RPMI8226 (cell line): Measurements from ENCODE around the gene ANKRD33.

Source experiments
- DNase-seq: peaks from one replicate; pipeline ENCODE4 v3.0.0-alpha.2; 2015

ANKRD33 gene

DNA sequence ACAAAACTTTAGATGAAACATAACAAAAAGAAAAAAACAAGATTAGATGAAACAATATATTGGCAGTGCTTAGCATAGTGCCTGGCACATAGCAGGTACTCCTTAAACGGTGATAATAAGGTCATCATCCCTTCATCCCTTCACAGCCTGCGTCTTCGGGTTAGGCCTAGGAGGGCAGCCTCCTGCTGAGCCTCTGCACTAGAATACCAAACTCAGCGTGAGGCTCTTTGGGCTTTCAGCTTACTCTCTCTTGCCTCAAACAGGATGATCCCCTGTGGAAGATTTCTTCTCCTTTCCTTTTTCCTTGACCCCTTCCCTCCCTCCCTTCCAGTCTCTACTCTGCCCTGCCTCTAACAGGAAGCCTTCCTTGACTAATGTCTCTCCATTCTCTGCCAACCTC is 25.0 kb upstream of the ANKRD33 start:
- DNase-seq, result no peak

DNA sequence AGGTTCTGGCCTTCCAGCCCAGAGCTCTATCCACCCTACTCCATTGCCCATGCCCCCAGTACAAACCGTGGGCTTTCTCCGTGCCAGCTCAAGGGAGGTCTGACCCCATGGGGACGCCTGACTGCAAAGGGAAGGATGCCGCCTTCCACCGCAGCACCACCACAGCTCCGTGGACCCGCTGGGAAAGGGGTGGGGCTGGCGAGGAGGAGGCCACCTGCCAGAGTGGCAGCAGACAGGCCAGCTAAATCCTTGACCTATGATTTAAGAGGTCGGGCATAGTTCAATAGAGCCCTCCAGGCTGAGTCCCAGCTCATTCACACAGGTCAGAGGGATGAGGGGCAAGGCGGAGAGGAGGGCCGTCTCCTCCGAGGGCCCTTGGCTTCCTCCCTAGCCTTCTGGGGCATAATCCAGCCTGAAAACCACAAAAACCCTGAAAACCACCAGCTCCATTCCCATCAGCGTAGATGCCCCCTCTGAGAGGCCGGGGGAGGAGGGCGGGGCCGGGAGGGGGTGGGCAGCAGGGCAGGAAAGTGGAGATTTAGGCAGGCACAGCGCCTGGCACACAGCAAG is 24.5 kb upstream of the ANKRD33 start:
- DNase-seq, result no peak

DNA sequence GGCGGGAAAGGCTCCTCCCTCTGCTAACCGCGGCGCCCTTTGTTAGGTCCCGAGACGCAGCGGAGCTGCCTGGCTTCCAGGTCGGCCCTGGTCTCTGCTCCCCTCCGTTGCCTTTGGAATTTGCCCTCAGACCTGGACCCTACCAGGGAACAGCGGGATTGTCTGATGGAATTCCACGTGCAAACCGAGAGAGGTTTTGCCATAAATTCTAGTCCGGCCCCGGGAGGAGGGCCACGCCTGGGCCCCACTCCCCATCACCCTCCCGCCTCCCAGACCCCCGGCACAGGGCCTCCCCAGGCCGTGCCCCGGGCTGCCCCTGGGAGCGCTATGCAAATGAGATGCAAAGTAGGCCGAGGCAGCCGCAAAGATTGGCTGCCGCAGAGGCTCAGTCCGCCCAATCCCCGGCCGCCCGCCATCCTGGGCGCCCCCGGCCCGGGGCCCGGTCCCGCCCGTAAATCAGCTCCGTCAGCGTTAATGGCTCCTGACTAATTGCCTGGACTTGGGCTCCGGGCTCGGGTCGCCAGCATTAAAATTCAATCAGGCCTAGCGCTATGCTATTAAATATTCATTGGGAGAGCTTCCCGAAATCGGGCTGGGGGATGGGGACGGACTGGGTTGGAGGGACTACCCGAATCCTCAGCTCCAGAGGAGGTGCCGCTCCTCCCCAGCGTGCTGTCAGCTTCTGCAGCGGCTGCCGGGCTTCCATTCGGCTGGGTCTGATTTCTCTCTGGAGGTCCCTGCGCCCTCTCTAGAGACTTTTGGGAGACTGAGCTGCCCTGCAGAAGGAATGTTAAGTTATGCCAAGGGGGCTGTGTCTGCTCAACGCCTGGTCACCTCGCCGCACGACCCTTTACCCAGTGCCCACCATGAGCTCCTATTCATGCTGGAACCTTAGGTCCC is 23.7 kb upstream of the ANKRD33 start:
- no peak for DNase-seq

DNA sequence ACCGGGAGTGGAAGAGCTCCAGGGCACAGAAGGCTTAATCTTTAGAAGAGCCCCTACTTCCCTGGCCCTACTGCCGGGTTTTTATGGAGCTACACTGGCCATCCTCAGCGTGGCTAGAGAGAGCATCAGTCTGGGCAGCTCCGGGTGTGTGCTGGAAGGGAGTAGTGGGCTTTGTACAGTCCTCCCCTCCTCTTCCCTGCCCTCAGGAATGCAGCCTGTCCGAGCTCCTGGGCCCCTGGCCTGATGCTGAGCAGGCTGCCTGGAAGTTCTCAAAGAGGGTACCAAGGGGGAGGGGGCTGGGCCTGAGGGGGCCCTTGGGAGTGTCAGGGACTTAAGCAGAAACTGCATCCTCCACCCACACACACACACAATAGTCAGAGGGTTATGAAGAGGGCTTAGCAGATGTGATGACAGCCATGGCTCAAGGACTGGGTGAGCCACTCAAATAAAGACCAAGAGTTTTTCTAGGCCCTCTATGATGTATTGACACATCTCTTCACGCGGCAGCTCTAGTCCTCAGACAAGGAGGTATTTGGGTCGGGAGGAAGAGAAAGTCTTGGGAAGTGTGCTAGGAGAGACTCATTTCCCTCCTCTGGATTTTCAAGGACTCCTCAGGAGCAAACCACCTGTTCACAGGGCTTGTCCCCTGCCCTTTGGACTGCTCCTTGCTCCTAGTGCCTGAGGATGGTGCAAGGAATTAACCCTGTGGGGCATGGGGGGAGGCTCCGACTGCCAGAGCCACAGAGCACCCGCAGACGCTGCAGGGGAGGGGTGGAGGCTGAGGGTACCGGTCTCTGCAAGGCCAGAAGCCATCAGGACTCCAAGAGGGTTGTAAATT is 22.9 kb upstream of the ANKRD33 start:
- no peak for DNase-seq

DNA sequence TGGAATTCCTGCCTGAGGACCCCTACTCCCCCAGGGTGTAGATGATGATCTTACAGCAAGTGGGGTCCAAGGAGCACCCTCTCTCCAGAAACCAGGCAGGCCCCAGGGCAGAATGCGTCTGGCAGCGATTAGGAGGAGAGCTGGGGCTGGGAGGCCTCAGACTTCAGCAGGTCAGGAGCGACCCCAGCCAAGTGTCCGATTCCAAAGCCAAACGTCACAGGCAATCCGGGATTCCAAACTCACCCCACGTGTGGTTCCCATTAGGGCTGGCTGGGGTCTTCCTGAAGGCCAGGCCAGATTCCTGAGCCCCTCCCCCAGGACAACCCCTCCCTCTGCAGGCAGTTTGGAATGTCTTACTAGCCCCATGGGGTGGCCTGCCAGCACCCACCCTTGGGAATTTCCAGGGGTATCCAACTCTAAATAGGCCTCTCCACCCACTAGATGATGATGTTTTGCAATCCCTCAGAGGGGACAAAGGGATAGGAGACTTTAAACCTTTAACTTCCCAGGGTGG is 22.1 kb upstream of the ANKRD33 start:
- no peak for DNase-seq

DNA sequence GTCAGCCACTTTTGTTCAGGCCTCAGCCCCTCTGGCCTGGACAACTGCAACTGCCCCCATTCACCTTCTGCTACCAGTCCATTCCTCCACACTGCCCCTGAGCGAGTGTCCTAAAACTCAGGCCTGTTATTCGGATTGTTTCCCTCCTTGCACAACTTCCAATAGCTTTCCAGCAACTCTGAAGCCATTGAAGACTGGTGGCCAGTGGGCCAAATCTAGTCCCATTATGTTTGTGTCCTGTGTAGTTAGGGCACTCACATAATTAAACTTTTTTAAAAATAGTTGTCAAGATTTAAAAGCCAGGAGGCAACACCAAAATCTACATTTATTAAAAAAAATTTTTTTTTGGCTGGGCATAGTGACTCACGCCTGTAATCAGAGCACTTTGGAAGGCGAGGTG is 21.6 kb upstream of the ANKRD33 start:
- no peak for DNase-seq

DNA sequence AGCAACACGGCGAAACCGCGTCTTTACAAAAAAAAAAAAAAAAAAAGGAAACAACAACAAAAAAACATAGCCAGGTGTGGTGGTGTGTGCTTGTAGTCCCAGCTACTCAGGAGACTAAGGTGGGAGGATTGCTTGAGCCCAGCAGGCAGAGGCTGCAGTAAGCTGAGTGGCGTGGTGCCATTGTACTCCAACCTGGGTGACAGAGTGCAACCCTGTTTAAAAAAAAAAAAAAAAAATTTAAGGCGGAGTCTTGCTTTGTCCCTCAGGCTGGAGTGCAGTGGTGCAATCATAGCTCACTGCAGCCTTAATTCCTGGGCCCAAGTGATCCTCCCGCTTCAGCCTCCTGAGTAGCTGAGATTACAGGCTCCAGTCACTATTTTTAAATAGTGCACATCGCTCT is 21.1 kb upstream of the ANKRD33 start:
- DNase-seq, result no peak

DNA sequence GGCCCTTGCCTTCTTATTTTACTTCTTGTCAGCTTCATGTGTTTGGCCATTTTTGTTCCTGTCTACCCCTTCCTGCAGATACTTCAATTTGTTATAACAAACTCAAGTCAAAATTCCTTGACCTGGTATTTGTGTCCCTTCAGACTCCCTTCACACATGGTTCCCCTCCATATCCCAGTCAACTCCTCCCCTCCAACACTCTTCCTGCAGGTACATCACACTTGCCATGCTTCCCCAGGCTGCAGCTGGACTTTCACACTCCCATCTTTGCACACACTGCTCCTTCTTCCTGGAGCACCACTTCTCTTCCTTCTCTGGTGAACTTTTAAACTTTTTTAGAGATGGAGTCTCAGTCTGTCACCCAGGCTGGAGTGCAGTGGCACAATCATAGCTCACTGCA is 20.5 kb upstream of the ANKRD33 start:
- DNase-seq, result no peak

DNA sequence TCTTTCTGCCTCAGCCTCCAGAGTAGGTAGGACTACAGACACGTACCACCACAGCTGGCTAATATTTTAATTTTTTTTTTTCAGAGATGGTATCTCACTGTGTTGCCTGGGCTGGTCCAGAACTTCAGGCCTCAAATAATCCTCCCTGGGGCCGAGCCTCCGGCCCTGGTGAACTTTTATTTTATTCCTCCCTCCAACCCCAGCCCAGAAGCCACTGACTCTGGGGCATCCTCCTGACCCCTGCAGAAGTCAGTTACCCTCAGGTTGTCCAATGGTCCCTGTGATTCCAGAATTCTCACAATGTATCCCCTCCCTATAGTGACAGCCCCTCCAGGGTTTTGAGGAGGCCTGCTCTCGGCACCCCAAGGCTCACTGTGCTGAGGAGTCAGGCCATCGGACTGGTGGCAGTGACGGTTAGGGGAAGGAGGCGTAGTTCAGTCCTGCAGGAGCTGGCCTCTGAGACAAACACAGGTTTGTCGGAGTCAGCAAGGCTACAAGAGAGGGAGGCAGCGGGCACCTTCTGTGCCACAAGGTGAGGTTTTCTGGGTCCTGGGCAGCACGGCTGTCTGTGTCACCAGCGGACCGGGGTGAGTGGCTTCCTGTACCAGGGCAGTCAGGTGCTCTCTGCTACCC is 20.0 kb upstream of the ANKRD33 start:
- DNase-seq, result no peak

DNA sequence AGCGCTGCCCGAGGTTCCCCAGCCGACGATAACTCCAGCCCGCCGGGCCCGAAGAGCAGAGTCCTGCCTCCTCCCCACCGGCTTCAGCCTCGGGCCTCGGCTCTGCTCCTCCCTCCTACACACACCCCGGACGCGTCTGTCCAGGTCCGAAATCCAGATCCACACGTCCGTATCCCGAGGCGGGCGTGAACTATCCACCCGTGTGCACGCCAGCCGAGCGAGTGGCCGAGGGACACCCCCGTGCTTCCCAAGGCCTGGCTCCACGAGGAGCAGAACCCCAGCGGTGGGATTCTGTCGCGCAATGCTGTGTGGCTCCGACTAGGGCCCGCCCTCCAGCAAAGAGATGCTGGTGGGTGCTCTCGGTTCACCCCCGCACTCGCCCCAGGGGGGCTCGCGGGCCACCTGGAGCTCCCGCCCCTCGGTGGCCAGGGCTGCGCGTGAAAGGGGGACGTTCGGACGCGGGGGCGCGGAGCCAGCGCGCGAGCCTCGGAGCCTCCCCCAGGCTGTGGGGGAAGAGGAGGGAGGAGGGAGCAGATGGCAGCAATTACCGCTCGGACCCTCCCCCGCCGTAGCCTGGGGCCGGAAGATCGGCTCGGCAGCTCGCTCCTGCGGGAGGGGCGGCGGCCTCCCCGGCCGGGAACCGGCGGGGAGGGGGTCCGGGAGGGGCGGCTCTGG is 18.9 kb upstream of the ANKRD33 start:
- DNase-seq, result no peak

DNA sequence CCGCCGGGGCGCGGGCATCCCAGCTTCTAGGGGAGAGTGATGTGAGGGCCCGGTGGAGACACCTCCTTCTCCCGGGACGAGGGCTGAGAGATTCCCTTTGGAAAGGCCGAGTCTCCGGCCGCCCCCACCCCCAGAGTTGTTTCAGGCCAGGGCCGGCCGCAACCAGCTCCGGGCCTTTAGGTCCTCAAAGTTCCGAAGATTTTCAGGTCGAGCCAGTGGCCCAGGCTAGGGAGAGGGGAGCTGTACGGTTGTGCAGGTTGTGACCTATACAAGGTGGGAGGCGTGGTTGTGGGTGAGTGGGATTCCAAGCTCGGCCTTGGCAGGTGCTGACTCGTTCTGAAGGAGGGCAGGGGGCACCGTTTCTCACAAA is 18.4 kb upstream of the ANKRD33 start:
- DNase-seq, result no peak

DNA sequence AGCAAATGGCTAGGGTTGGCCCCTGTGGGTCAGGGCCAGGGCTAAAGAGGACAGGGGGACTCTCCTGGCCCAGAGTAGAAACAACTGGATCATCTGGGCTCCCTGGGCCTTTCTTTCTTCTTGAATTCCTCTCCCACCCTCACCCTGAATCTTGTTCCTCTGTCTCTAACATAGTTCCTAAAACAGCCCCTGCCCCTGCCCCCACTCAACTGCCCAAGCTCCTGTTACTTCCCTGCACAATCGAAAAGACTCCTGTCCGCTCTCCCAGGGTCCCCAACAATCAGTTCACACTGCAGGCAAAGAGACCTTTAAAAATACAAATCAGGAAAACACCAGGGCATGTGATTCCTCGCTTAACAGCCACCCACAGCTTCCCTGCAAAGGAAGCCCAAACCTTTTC is 18.0 kb upstream of the ANKRD33 start:
- DNase-seq, result no peak

DNA sequence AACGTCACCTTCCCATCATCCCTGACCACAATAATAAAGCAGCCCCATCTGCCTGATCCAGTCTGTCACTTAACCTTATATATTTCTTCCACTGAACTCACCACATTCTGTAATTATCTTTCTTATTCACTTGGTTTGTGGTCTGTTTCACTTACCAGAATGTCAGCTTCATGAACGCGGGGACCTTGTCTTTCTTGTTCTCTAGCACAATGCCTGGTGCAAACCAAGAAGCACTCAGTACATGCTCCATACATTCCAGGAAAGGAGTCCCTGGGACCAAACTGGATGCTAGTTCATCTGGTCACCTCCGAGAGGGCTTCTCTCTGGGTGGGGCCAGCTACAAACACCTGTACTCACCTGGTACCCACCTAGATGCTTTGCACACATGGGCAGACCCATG is 17.4 kb upstream of the ANKRD33 start:
- no peak for DNase-seq

DNA sequence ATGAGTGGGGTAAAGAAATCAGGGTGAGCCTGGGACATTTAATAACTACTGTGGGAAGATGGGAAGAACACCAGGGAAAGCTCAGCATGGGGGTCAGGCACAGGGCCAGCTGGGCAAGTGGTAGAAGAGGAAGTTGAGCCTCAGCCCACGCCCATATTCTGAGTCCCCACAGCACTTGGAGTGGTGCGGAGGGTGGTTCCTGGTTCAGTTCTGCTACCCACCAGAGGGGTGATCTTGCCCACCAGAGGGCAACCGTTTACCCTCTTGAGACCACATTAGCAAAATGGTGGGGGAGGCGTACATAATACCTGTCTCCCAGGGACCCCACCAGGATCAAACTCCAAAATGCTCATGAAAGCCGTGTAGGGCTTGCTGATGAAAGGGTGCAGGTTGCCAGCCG is 16.8 kb upstream of the ANKRD33 start:
- no peak for DNase-seq

DNA sequence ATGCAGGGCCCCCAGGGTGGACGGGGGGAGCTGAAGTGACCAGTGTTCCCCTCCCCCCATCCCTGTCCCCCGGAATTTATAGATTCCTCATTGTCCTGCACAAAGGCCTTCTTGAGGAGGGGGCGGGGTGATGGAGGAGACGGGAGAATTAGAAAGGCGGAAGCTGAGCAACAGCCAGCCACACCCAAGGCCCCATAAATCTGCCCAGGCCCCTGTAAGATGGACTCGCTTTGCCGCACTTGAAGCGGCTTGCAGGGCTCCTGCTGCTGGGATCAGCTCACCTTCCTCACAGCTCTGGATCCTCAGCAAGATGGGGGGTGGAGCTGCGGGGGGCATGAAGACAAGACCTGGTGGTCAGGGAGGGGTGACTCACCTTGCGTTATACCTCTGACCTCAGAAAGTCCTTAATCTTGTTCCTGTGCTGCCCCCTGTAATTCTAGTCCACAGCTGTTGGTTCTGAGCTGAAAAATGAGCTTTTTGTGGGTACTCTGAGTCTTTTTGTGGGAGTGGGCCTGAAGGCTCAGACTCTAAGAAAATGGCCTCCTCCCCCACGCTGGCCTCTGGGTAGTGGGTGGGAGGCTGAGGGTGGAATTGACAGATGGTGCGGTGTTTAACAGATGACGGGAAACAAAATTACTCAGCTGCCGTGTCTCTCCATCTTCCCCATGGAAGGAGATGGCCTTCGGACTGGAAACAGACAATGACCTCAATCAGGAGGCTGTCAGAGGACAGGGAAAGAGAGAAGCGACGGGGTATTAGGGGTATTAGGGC is 15.8 kb upstream of the ANKRD33 start:
- DNase-seq, result no peak

DNA sequence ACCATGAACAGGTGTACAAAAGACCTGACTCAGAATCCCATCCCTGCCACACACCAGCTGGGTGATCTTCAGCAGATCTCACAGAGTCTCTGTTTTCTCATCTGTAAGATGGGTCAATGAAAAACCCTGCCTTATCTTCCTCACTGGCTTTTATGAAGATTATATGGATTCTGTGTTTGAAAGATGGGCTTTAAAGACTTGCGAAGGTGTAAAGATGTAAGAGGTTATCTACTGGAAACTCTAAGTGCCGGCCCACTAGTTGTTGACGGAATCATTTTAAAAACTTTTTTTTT is 15.3 kb upstream of the ANKRD33 start:
- no peak for DNase-seq

DNA sequence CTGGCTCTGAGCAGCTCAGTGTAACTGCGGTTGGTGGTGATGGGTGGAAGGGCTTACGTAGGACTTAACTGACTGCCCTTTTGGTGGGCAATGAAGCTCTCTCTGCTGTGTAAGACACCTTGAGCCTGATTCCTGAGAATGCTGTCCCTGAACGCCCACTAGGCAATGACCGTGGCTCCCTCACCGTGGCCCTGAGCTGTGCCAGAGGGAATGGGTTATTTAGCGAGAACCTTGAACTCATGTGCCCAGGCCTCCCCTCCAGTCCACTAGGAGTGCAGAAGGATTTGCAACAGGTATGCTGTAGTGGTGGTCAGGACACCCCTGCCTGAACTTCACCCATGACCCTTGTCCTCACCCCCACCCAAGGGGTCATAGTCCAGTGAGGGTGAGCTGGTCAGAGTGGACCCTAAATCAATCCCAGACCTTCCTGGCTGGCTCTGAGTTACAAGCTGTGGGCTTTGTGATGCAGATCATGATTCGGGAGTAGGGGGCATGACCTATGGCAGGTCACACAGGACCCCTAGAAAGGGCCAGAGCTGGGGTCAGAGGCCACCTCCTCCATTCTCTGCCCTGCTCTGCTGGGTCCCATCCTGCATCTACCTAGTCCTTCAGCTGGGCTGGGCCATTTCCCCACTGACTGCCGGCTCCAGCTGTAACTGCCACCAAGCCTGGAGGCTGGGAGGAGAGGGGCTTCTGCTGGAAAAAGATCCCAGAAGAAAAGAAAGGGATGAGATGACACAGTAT is 14.5 kb upstream of the ANKRD33 start:
- DNase-seq, result no peak

DNA sequence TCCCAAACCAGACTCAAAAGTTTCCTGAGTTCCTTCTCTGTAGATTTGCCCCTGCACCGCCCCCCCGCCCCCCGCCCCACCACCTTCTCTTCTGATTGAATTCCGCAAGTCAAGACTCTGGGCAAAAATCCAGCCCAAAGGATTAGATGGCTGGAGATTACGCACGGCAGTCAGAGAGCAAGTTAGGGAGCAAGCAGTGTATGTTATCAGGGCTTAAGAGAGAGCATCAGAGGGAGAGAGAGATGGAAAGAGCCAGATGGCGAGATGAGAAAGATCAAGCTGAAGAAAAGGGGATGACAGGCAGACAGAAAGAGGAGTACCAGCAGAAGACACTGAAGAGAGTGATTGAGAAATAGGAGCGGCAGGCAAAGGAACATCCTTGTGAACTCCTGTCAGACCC is 13.9 kb upstream of the ANKRD33 start:
- DNase-seq, result no peak

DNA sequence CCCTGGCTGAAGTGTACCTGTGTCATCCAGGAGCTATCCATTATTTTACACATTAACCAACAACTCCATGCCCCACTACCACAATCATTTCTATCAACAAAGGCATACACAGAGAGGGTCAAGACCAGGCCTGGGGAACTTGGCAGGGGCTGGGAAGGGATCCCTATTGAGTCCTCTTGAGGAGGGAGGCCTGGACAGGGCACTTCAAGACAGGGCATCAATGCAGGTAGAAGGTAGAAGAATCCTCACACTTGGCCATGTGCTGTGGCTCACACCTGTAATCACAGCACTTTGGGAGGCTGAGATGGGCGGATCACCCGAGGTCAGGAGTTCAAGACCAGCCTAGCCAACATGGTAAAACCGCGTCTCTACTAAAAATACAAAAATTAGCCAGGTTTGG is 13.4 kb upstream of the ANKRD33 start:
- DNase-seq, result no peak

DNA sequence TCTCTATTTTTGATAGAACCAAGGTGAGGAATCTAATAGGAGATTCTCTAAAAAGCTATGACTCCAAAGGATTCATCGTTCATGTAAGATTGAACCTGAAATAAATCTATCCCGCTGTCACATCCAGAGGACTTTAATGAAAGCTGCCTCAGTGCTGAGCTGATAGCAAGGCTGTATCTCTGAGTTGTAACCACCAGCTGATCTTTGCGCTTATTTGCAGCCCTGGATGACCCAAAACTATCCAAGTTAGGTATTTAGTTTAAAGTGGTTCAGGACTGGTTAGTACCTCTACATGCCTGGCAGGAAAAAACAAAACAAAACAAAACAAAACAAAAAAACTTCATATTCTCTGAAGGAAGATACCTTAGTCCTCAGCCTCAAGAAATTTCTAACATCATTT is 8.8 kb upstream of the ANKRD33 start:
- no peak for DNase-seq

DNA sequence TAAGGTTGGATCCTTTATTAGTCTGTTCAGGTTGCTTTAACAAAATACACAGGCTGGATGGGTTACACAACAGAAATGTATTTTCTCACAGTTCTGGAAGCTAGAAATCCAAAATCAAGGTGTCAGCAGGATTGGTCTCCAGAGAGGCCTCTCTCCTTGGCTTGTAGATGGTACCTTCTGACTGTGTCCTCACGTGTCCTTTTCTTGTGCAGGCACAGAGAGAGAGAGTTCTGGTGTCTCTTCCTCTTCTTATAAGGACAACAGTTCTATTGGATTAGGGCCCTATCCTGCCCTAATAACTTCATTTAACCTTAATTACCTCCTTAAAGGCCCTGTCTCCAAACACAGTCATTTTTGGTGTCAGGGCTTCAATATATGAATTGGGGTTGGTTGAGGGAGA is 4.6 kb upstream of the ANKRD33 start:
- DNase-seq, result no peak
